Activated CD4-positive, CD25-positive, alpha-beta regulatory T cell treated with anti-CD3 and anti-CD28 coated beads, Interleukin-2, amount 50 U/mL, for 24 hours (primary cell): ENCODE results near the gene BCAR1.
"Not testable (repeated sequence)": the region's sequence is repeated elsewhere in the genome, so short reads cannot be mapped to it uniquely, and the experiment has no call there.

ENCODE experiments used
- ATAC-seq, 2 donors: fragments of 150-1000 bp; cut with Tn5 transposase; one replicate each; pipeline ENCODE4 v1.10.0; 2021; ENCODE audit warnings: mild to moderate bottlenecking in 1 of 2, moderate library complexity in 1 of 2

Gene BCAR1

DNA sequence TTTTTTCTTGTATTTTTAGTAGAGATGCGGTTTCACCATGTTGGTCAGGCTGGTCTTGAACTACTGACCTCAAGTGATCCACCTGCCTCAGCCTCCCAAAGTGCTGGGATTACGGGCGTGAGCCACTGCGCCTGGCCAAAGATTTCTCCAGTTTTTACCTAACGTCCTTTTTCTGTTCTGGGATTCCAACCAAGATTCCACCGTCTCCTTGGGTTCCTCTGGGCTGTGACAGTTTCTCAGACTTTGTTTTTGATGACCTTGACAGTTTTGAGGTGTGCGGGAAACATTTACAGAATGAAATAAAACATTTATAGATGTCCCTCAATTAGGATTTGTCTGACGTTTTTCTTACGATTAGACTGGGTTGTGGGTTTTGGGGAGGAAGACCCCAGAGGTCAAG, 17.9 kb upstream of the BCAR1 start:
- not testable (repeated sequence) for ATAC-seq

DNA sequence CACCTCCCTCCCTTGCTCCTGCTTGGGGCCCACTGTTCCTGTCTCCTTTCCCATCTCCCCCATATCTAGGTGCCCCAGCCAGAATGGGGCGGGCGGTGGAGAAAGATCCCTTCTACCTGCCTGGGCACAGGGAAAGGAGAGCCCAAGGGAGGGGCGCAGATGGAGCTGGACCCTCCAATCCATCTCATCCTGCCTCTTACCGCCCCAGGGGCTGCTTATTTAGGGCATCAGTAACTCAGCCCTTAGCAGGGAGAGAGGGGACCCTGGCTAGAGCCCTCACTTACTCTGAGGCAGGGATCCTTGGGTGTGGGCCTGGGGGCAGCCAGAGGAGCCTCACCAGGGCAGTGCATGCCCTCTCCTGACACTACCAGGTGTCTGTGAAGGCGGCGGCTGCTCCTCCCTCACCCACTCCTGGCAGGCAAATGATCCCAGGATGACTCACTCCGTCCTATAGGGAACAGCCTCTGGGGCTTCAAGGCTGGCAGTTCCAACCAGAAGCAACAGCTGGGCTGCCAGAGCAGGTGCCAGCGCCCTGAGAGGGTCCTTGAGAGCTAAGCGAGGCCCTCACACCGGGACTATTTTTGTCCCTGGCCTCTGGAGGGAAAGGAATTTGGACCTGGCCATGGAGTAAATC, 16.3 kb upstream of the BCAR1 start:
- no peak for ATAC-seq

DNA sequence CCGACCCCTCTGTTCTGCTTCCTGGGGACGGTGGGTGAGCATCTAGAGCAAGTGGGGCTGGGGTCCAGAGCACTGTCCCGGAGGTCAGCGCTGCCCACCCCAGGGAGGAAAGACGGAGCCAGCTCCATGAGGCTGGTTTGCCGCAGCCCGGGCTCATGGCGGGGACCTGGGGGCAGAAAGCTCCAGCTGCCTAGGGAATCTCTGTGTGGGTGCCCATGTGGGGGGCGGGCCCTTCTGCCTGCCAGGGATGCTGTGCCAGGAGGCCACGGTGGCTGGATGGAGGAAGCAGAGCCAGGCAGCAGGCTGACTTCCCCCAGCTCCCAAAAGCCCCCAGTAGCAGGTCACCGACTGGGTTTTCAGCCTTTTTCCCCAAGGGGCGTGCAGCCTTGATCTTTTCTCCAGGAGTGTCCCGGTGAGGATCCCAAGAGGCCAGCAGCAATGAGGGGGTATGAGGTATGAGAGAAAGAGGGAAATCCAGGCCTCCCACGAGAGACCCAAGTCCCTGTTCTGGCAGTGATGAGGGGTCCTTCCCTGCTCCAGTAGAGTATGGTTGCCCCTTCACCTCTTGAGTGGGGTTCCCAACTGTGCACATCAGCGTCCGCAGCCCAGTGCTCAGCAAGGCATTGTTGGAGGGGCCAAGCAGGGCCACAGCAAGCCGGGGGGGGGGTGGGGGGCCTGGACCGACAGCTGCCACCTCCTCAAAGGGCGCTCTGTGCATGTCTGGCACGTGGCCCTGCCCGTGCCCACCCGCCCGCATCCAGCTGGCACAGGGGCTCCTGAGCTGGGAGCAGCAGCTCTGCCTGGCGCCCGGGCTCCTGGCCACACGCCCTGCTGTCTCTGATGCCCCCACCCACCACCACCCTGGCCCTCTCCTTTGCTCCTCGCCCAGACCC, 15.6 kb upstream of the BCAR1 start:
- ATAC-seq = no peak

DNA sequence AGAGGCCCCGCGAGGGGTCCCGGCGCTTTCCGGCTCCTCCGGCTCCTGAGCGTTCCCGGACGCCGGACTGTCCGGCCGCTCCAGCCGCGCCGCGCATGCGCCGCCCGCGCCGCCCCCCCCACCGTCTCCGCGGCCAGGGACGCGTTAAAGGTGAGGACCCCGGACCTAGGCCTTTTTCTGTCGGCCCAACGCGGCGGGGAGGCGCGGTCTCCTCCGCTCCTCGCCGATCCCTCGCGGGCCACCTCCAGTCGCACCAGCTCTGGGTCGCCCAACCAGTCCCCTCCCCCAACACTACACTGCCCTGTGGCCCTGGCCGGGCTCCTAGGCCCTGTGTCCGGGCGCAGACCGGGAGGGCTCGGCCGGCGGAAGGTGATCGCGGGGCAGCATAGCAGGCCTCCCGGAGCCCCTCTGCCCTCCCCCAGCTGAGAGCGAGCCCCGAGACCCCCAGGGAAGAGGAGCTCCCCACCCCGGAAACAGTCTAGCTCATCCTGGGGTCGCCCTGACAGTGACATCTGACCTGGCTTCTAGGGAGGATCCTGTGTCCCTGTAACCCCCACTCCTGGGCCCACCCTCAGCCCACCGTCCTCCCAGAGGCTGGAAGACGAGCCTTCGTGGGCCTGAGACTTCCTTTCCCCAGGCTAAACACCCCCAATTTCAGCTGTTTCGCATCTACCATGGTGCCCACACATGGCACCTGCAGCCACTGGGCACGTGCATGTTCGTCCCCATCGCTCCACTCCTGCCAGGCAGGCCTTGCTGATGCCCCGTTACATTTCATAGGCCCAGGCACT, 14.7 kb upstream of the BCAR1 start:
- ATAC-seq = peak; percentile 25 to 33

DNA sequence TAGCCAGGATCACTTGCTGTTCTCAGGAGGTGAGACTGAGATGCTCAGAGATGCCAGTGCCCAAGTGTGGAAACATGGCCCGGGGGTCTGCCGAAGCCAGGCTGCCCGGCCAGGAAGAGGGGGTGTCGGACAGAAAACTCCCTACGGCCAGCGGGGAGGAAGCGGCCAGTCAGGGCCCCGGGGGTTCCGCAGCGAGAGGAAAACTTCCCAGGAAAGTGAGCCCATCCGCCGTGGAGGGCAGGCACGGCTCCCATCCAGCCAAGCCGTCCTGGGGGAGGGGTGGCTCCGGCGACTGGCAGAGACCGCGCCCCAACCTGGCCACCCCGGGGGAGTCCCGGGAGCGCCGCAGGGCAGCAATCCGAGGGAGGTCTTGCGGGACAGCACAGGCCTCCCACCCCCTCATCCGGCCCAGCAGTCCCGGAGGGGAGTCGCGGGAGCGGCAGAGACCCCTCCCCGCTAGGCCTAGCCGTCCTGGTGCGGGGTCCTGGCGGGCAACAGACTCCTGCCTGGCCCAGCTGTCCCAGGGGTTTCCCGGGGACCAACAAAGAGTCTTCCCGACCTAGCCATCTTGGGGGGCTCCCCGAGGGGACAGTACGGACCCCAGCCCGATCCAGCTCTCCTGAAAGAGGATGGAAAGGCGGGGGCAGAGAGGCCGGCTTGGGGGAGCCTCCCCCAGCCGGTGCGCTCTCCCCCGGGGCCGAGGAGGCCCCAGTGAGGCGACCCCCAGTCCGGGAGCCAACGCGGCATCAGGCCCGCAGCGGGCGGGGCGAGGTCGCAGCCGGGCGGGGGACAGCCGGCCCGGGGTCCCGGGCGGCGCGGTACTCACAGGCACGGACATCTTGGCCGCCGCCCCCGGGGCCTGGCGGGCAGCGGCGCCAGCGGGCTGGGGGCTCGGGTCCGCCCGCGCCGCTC, 13.8 kb upstream of the BCAR1 start:
- ATAC-seq = no peak

DNA sequence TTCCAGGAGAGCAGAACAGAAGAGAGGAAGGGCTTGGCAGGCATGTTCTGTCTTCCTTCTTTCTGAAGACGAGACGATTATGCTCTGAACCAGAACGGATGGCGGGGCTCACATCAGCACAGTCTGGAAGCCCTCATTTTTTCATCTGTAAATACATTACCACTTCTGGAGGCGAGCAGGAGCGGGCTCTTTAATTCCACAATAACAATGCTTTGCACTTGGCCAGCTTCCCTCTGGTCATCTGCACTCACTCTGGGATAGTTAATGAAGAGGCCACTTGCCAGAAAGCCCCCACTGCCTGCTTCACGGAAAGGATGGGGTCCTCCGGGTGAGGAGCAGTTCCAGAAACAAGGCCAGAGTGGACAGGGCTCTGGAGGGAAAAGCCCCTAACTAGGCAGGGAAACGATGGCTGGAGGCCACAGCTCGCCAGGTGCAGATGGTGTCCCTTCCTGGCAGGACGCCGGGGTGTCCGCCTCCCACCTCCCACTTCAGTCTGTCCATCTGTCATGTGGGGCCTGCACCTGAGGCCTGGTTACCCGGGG, 13.1 kb upstream of the BCAR1 start:
- ATAC-seq = no peak

DNA sequence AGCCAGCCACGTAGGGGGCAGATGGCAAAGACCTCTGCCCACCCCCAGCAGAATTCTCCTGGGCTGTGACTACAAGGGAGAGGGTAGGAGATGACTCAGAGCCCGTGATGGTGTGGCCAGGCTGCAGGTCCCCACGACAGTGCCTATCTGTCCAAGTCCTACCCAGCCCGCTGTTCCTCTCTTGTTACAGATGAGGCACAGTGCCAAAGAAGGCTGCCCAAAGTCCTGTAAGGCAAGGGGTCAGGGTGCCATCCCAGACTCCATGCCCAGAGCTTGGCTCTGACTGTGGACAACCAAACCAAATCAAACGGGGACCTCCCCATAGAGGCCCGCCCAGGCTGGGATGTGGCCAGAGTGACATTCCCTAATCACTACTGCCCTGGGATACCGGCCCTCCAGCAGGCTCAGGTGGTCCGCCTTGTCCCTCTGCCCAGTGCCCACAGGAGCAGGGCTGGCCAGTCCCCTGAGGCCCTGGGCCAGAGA, 12.6 kb upstream of the BCAR1 start:
- no peak for ATAC-seq

DNA sequence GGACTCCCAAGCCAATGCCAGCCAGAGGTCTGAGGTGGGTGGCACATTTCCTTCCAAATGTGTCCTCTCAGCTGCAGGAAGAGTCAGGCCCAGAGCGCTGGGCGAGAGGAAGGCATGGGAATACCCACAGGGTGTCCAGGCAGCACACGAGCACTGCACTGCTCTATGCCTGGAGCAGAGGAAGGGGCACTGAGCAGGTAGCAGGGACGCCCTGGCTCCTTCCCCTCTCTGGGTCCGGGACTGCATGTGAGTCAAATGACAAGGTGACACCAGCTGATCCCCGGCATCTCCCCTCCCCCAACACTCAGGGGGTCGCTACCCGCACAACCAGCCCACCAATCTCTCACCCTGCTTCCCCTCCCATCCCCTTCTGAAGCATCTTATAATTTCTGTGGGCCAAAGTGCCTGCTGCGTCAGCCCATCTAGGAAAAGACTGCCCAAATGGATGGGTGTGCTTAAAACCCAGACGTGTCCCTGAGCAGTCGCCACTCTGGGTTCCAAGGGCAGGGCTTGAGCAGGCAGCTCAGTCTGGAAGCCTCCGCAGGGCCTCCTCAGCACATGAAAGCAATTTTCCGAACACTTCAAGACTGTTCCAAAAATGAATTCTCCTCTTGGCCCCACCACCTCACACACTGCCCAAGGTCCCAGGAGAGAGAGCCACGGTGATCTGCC, 12.0 kb upstream of the BCAR1 start:
- ATAC-seq = no peak

DNA sequence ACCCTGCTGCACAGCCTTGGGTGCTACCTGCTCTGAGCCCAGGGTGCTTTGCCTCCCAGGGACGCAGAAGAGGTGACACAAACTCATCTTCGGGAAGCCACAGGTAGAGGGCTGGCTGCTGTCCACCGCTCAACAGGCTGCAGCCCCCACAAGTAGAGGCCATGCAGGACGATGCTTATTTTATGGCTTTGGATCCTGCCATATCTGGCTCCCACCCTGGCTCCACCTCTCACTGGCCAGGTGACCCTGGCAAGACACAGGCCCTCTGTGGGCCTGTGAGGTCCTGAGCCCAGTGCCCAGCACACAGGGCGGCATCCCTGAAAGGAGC, 11.3 kb upstream of the BCAR1 start:
- ATAC-seq = no peak

DNA sequence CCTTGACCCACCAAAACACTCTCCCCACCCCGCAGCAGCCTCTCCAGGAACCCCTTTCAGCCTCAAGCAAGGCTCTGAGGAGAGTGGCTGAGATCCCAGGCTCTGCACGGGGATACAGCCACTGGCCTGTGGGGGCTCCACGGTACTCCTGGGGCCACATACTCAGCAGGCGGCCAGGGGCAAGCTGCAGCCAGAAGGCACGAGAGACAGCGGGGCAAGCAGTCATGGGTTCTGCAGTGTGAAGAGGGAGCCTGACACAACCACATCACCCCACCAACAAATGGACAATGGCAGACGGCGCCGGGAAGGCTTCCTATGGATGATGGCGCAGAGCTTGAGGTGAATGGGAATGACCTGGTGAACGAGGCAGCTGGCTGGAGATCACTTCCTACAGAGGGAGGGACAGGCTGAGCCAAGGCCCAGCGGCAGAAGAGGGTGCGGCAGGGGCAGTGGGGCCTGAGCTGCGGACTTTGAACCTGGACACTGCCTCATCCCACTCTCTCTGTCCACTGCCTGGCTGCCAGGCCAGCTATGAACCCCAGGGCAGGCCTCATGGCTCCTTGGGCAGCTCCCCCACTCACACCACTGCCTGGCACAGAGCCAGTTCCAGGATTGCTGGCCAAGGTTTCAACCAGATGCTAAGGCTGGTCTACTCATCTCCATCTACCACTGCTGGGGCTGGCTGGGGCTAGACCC, 10.8 kb upstream of the BCAR1 start:
- ATAC-seq = no peak

DNA sequence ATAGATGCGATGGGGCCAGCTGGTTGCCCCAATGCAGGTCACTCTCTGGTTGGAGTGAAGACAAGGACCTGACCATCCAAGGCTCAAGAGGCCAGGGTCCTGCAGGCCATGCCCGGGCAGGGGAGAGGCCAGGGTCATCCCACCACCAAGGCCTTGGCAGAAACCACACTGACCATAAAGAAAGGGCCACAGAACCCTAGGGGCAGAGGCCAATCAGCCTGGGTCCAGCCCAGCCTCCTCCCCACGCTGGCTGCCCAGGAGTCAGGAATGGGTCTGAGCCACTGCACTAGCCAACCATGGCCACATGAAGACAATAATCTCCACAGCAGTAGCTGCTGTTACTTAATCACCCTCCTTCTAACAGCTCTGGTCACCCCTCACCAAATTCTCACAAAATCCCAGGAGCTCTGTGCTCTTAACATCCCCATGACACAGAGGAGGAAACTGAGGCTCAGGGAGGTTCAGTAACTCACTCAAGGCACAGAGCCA, 10.2 kb upstream of the BCAR1 start:
- ATAC-seq = no peak

DNA sequence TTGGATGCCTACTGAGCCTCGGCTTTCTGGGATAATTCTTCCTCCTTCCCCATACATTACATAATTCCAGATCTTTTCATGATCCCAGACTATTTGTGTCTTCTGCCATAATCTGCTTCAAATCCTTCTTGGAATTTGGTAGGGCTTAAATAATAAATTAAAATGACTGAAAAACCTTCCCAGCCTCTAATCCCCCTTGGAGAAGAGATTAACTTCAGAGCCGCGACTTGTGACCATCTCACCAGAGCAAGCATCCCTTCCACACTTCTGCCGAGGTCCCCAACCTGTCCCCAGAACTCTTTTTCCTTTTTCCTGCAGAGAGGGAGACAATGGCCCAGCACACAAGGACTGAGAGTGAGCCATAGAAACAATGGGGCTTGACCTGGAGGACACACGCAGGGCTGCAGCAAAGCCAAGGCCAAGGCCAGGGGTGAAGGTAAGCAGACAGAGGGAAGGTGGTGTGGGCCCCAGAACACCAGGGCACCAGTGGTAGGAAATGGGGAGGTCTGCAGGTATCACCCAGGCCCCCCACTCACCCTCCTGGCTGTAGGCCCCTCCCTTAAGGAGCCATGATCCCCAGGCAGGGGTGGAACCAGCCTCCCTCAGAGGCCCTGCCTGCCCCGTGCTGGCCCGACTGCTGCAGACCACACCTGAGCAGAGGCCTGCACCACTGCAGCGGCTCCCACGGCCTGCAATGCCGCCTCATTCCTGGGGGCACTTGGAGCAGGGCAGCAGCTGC, 9.6 kb upstream of the BCAR1 start:
- no peak for ATAC-seq

DNA sequence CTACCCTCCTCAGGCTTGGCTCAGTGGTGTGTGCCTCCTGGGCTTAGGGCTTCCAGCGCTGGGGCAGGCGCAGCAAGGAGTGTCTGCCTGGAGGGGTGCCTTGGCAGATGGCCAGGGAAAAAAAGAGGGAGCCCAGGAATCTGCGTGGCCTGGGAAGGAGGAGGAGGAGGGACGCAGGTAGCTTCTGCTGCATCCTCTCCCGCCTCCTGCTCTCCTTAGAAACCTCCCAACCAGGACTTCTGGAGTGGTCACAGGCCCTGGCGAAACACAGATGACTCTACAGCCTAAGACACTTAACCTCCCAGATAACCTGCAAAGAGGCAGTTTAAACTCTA, 7.3 kb upstream of the BCAR1 start:
- no peak for ATAC-seq

DNA sequence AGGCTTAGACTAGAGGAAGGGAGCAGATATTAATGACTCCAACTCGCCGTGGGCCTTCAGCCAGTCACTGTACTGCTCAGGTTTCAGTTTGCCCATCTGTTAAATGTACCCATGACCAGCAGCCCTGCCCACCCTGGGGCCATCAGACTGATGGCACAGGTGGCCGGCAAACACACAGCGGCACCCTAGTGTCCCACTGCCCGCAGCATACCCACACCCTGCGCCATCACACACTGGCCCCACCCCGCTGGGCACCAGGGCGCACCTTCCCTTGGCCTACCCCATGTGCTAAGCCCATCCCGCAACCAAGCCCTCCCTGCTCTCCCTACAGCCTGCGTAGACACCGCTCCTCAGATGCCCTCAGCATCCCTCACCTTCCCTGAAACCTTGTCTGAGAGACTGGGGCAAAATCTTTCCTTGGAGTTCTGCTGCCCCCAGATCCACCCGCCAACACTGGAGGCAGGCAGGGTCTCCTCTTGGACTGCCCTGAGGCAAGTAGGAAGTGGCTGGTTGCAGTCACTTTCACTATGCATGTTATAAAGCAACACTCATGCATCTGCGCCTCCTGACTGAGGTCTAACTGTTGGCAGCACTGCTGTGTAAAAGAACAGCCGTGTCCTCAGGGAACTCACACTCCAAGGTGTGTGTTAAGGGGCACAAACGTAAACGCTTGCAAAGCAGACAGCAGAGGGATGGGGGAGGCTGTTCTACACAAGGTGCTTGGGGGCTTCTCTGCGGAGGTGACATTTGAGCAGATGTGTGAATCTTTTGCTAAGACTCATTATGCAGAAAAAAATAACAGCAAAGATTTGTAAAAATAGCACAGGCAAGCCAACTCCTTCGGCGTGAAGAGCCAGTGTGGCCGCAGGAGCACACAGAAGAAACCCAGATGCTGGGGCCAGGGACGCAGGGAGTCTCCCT, 6.7 kb upstream of the BCAR1 start:
- no peak for ATAC-seq

DNA sequence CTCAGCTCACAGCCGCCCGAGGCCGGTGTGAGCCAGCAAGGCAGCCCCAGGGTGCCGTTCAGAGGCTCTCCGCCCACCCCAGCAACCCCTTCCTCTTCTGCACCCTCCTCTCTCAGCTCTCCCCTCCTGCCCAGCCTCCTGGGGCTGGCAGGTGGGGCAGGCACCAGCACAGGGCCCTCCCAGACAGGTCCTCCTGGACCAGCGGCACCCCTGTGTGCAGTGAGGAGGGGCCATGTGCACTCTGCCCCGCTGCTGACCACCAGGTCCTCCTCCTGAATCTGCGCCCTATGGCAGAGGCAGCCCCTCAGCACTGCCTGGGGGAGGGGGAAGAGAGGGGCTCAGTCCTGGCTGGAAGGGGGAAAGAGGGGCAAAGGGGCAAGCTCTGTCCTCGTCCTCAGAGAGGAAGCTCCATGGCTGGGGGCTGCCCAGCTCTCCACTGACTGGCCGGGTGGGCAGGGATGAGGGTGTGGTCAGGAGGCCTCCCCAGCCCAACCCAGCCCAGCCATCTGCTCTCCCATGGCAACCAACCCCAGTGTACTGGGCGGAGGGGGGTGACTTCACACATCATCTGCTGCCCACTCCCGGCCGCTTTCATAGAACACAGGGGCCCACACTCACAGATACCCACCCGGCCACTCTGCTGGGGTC, 5.4 kb upstream of the BCAR1 start:
- no peak for ATAC-seq

DNA sequence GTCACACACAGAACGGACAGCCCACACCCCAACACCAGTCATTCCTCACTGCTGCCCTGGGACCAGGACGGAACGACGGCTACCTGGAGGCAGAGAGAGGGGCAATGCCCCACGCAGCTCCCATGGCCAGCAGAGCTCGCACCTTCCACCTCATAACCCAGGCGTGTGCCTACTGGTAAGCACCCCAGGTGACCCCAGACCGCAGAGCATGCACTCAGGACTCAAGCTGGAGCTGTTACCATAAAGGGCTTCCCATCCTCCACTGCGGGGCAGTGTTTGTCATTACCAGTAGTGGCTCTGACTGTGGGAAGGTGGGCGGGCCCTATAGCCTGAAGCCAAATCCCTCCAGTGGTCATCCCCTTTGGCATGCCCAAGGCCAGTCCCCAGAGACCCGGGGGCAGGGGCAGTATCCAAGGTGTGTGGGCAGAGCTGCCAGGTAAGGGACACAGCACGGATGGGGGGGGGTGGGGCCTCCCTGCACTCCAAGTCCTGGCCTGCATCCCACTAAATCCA, 4.7 kb upstream of the BCAR1 start:
- no peak for ATAC-seq

DNA sequence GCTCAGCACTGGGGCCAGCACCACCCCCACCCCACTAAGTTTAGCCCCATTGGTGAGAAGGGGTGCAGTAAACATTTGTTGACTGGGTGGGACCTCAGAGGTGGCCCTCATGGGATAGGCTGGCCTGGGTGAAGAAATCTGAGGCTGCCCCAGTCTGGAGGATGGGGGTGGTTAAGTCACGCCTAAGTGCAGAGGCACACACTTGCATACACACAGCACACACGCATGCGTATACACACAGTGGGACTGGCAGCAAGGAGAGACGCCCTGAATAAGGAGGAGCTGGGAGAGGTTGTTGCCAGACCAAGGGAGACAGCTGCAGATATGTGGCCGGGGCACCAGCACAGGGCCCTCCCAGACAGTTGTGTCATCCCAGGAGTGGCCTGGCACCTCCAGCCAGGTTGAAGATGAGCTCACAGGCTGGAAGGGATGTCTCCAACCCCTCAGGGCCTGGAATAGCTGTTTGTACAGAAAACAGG, 3.0 kb upstream of the BCAR1 start:
- no peak for ATAC-seq
